K562 (cell line): ENCODE results near the gene WFIKKN2. TPM values are rescaled to one million over a fixed set of nuclear protein-coding genes. Genes with fewer than 3 reads are reported as not detected.

Experiments
- ATAC-seq: fragments of 200-7000 bp; cut with Tn5 transposase; 3 replicates; pipeline ENCODE4 v1.9.1; 2020; ENCODE audit warnings: moderate library complexity
- BruUV-seq: library from RNA; stranded (reverse); fragments of 400-500 nt; replicated peaks from 2 replicates; lab custom pipeline; 2021; lab: Mats Ljungman, UMichigan
- CTCF ChIA-PET: fragments of 300-600 bp; formaldehyde crosslinking; extraction: SDS; loops from one replicate; lab custom pipeline; 2021; ENCODE audit warnings: low intra/inter-chr PET ratio; lab: Yijun Ruan, JAX
- POLR2A ChIA-PET: fragments of 300-600, 350-650 bp; sonication (Branson Sonifier 250); formaldehyde crosslinking; extraction: SDS; loops from one replicate; lab custom pipeline; 2021; ENCODE audit warnings: antibody characterized with exemption, inconsistent platforms; lab: Yijun Ruan, JAX
- DNase-seq, 4 experiments: peaks; one replicate each; pipeline versions ENCODE4 v3.0.0 to v3.0.0-alpha.2; 2011 to 2018; ENCODE audit warnings: low spot score in 3 of 4, mixed read lengths in 3 of 4; ENCODE audit errors: extremely low read depth in 1 of 4
- FAIRE-seq: peaks from 2 replicates; lab custom pipeline; 2011; peaks lifted over from hg19 to GRCh38; lab: Jason Lieb, UNC
- H2AFZ ChIP-seq: 2 replicates; pipeline ENCODE4 v1.6.0; 2011; ENCODE audit warnings: low read depth, low read length, control low read depth, inconsistent platforms
- H3K27ac ChIP-seq: fragments of 200-600 bp; 3 replicates; pipeline ENCODE4 v1.8.0; 2011; ENCODE audit warnings: low read depth, mild to moderate bottlenecking, control low read depth, inconsistent platforms, low read length, moderate library complexity, mixed read lengths; ENCODE audit errors: extremely low read depth
- H3K27me3 ChIP-seq, 2 experiments: fragments of 300-600 bp in 1 of 2; 2 replicates in 1 of 2; 3 replicates in 1 of 2; pipeline versions ENCODE4 v1.6.0 to v1.8.0; 2011; ENCODE audit warnings: inconsistent platforms in 2 of 2, low read length in 2 of 2, mild to moderate bottlenecking in 1 of 2, mixed read lengths in 1 of 2, moderate library complexity in 1 of 2; ENCODE audit not compliant: control insufficient read depth in 2 of 2, insufficient read depth in 2 of 2
- H3K36me3 ChIP-seq: fragments of 300-600 bp; 3 replicates; pipeline ENCODE4 v1.8.0; 2011; ENCODE audit warnings: mild to moderate bottlenecking, low read length, inconsistent platforms; ENCODE audit not compliant: control insufficient read depth, insufficient read depth
- H3K4me1 ChIP-seq, 2 experiments: fragments of 200-600 bp in 1 of 2; replicated peaks in 1 of 2; 2 replicates in 1 of 2; 3 replicates in 1 of 2; pipeline versions ENCODE4 v1.5.1 to v1.8.0; 2011; ENCODE audit warnings: inconsistent platforms in 2 of 2, low read length in 2 of 2, mild to moderate bottlenecking in 1 of 2, mixed read lengths in 1 of 2, moderate library complexity in 1 of 2; ENCODE audit not compliant: control insufficient read depth in 2 of 2, insufficient read depth in 2 of 2
- H3K4me2 ChIP-seq: 2 replicates; pipeline ENCODE4 v1.6.1; 2011; ENCODE audit warnings: low read length, control low read depth, inconsistent platforms, mixed read lengths; ENCODE audit not compliant: insufficient read depth
- H3K4me3 ChIP-seq: fragments of 200-600 bp; sonication (generic), shearing (Covaris generic); 2 replicates; pipeline ENCODE4 v1.5.1; 2016; ENCODE audit warnings: control low read depth, inconsistent platforms
- H3K79me2 ChIP-seq: fragments of 200-600 bp; 3 replicates; pipeline ENCODE4 v1.8.0; 2011; ENCODE audit warnings: low read length, inconsistent platforms; ENCODE audit not compliant: control insufficient read depth, insufficient read depth
- H3K9ac ChIP-seq, 2 experiments: 2 replicates each; pipeline versions ENCODE4 v1.6.0 to v1.6.1; 2011; ENCODE audit warnings: low read depth in 2 of 2, low read length in 2 of 2, control low read depth in 1 of 2, inconsistent platforms in 1 of 2, mild to moderate bottlenecking in 1 of 2, mixed read lengths in 1 of 2; ENCODE audit not compliant: insufficient read depth in 1 of 2
- H3K9me1 ChIP-seq: one replicate; pipeline ENCODE4 v1.6.0; 2011; ENCODE audit warnings: inconsistent platforms, mild to moderate bottlenecking, low read length, moderate library complexity; ENCODE audit not compliant: control insufficient read depth, insufficient read depth
- H3K9me3 ChIP-seq: replicated peaks from 2 replicates; pipeline ENCODE4 v1.5.1; 2011; ENCODE audit warnings: low read depth, low read length, inconsistent platforms; ENCODE audit not compliant: control insufficient read depth, insufficient read depth
- H4K20me1 ChIP-seq: replicated peaks from 2 replicates; pipeline ENCODE4 v1.6.1; 2011; ENCODE audit warnings: low read length, inconsistent platforms, mixed read lengths; ENCODE audit not compliant: control insufficient read depth, insufficient read depth
- AFF1 ChIP-seq, 2 experiments: fragments of 450-650 bp; IDR thresholded peaks; 2 replicates each; pipeline ENCODE4 v1.6.1; 2018; ENCODE audit warnings: mild to moderate bottlenecking in 2 of 2, low read depth in 1 of 2; ENCODE audit not compliant: partially characterized antibody in 2 of 2
- FOXJ3 ChIP-seq: sonication (generic); formaldehyde crosslinking; IDR thresholded peaks from 2 replicates; pipeline ENCODE4 v1.4.0; 2020; ENCODE audit warnings: mild to moderate bottlenecking, missing genetic modification reagents
- FUS ChIP-seq: fragments of 200-400 bp; formaldehyde crosslinking; optimal IDR thresholded peaks from 2 replicates; pipeline ENCODE3; 2017; ENCODE audit warnings: low read depth, low read length
- MBD1 ChIP-seq: fragments of 250-450 bp; sonication (Bioruptor Pico); IDR thresholded peaks from 2 replicates; pipeline ENCODE4 v1.8.0; 2022; ENCODE audit warnings: inconsistent platforms
- NFIX ChIP-seq: fragments of 250-450 bp; sonication (Bioruptor Pico); IDR thresholded peaks from 2 replicates; pipeline ENCODE4 v1.4.0; 2020; ENCODE audit warnings: low read depth, mild to moderate bottlenecking, moderate library complexity
- OTX1 ChIP-seq: fragments of 450-650 bp; formaldehyde crosslinking; IDR thresholded peaks from 2 replicates; pipeline ENCODE4 v1.4.0; 2022; ENCODE audit warnings: mild to moderate bottlenecking
- PRPF4 ChIP-seq: fragments of 200-400 bp; formaldehyde crosslinking; IDR thresholded peaks from one replicate; pipeline ENCODE4 v1.6.1; 2017; ENCODE audit warnings: low read length, low read depth, mild to moderate bottlenecking; ENCODE audit not compliant: insufficient read depth, poor library complexity, severe bottlenecking
- ZBTB2 ChIP-seq: fragments of 450-650 bp; IDR thresholded peaks from 2 replicates; pipeline ENCODE4 v1.6.1; 2016; ENCODE audit warnings: antibody characterized with exemption
- ZFP36 ChIP-seq: fragments of 150-350 bp; IDR thresholded peaks from 2 replicates; pipeline ENCODE4 v1.6.1; 2018; ENCODE audit warnings: low read length, low read depth; ENCODE audit not compliant: partially characterized antibody
- ZNF212 ChIP-seq: fragments of 450-650 bp; formaldehyde crosslinking; IDR thresholded peaks from 2 replicates; pipeline ENCODE4 v1.4.0; 2020; ENCODE audit warnings: mild to moderate bottlenecking
- ZZZ3 ChIP-seq: fragments of 450-650 bp; IDR thresholded peaks from 2 replicates; pipeline ENCODE4 v1.6.1; 2016; ENCODE audit warnings: antibody characterized with exemption, mild to moderate bottlenecking, moderate library complexity
- WGBS: fragments of 100-300 bp; shearing (Covaris generic); methylation state at CpG from one replicate; pipeline ENCODE4 v1.1.6; 2016; ENCODE audit warnings: low coverage, mixed read lengths; ENCODE audit not compliant: insufficient coverage; ENCODE audit errors: missing lambda C conversion rate; 5-methylcytosine and 5-hydroxymethylcytosine counted together
- in situ Hi-C: fragments of 300-500 bp; cut with MboI; formaldehyde crosslinking; loops from 4 replicates; pipeline ENCODE4 v1.15.0; 2018; ENCODE audit warnings: inconsistent platforms, mixed read lengths
- intact Hi-C: fragments of 100-400 bp; cut with micrococcal nuclease; formaldehyde crosslinking; loops from 2 replicates; pipeline ENCODE4 v1.14.2; 2022
- polyA plus RNA-seq, 8 experiments: library from polyadenylated mRNA; depleted of rRNA in 4 of 8; stranded (reverse) in 5 of 8; unstranded in 3 of 8; fragments of >200 nt; fragmentation: Nextera tagmentation in 2 of 8; fragmentation: Illumina TruSeq in 1 of 8; extraction: Ambion mirVana in 2 of 8; extraction: Trizol in 1 of 8; gene quantifications; 2 replicates each; pipeline versions ENCODE4 v1.2.1 to v1.2.3, GENCODE V29; 2011 to 2014; ENCODE audit warnings: inconsistent platforms in 1 of 8, missing spikeins in 1 of 8
- total RNA-seq, 7 experiments: library from RNA; depleted of rRNA in 6 of 7; stranded (reverse); fragments of >200 nt in 6 of 7; fragmentation: Illumina TruSeq in 2 of 7; extraction: Trizol in 2 of 7; gene quantifications; 2 replicates each; pipeline versions ENCODE4 v1.2.1 to v1.2.3, GENCODE V29; 2011 to 2021; ENCODE audit warnings: low replicate concordance in 1 of 7

The WFIKKN2 gene
- total and polyA plus RNA-seq, 9 of the 15 experiments (the other 6 are each of a cell fraction or from before 2014, with no cell fraction given), result 0.07 TPM; not detected in 8

GRCh38 chr17:50828508-50829170 lies 6.7 kb upstream of the WFIKKN2 start (continued):
- TF ChIP-seq ZBTB2, result no peak
- TF ChIP-seq FUS, result no peak
- no peak for TF ChIP-seq ZNF212
- no peak for TF ChIP-seq NFIX (CRISPR knock-in tag)
- TF ChIP-seq ZFP36, result no peak

- ChIA-PET CTCF (no interaction called here), POLR2A (interaction anchor here (1.0 kb wide), 1 partner anchor 42 kb away, joined by 3 read pairs; no protein-coding TSS in a partner anchor)
Measured at GRCh38 chr17:50829332-50829731, 6.1 kb upstream of the WFIKKN2 start.

More at GRCh38 chr17:50829332-50829731, 6.1 kb upstream of the WFIKKN2 start:
- Histone ChIP-seq H4K20me1 (no peaks in the 10 kb centered on the region), H3K4me1 (peaks cover 18 to 37% of the 10 kb centered on the region in 2 experiments), H2AFZ (peak overlapping the region; percentile 48; the same call in 1 of the 2 replicates), H3K4me3 (no peak overlapping the region), H3K27me3 (peaks cover 0 to 5% of the 10 kb centered on the region in 2 experiments; a peak in 1 of 5 replicates), H3K9me1 (no peaks in the 10 kb centered on the region), H3K79me2 (no peaks in the 10 kb centered on the region), H3K9ac (peak overlapping the region in 1 of 2 experiments; percentile 31; a peak in 1 of 4 replicates), H3K9me3 (no peaks in the 10 kb centered on the region), H3K27ac (no peak overlapping the region), H3K36me3 (no peaks in the 10 kb centered on the region), H3K4me2 (no peak overlapping the region)
- BruUV-seq, result no TSS peak
- TF ChIP-seq ZZZ3 (no peak), AFF1 (IDR thresholded peaks at IDR 0.05; ENCODE audit: low read depth in 1 of 2, partially characterized antibody in 2 of 2) (peak in 1 of 2 experiments; percentile 4), FOXJ3 (CRISPR knock-in tag) (no peak), OTX1 (no peak), MBD1 (CRISPR knock-in tag) (no peak), PRPF4 (no peak)
- DNase-seq, result no peak
- WGBS, result 71% methylated on average over 6 of the region's 6 CpGs
- no peak for ATAC-seq
- in situ Hi-C loops, result no loop called here
- FAIRE-seq, result no peak
- intact Hi-C loops, result no loop called here
